CD8-positive, alpha-beta memory T cell (primary cell): ENCODE measurements around the gene MT1F. TPM values are rescaled to one million over a fixed set of nuclear protein-coding genes. Genes with fewer than 3 reads are reported as not detected.

Experiments
- CTCF ChIA-PET: fragments of 350-600 bp; sonication (Branson Sonifier 250); formaldehyde crosslinking; loops from one replicate; lab custom pipeline; 2021; ENCODE audit warnings: antibody characterized with exemption; lab: Charles Lee
- POLR2A ChIA-PET: fragments of 350-600 bp; sonication (Branson Sonifier 250); formaldehyde crosslinking; loops from one replicate; lab custom pipeline; 2021; ENCODE audit warnings: antibody characterized with exemption; lab: Charles Lee
- DNase-seq, 5 donors: peaks; one replicate each; pipeline versions ENCODE4 v3.0.0 to v3.0.0-alpha.2; 2020 to 2022; ENCODE audit warnings: mixed read lengths in 1 of 5
- H3K27ac ChIP-seq: one replicate; pipeline ENCODE4 v1.7.0; 2013; ENCODE audit warnings: low read depth, mild to moderate bottlenecking, low read length, moderate library complexity
- H3K27me3 ChIP-seq: 2 replicates; pipeline ENCODE4 v1.7.0; 2013; ENCODE audit warnings: low read length, mild to moderate bottlenecking; ENCODE audit not compliant: insufficient read depth, poor library complexity, severe bottlenecking
- H3K36me3 ChIP-seq: 2 replicates; pipeline ENCODE4 v1.7.0; 2013; ENCODE audit warnings: mild to moderate bottlenecking, low read length, moderate library complexity; ENCODE audit not compliant: insufficient read depth
- H3K4me1 ChIP-seq: 2 replicates; pipeline ENCODE4 v1.7.0; 2013; ENCODE audit warnings: mild to moderate bottlenecking, low read length, moderate library complexity; ENCODE audit not compliant: insufficient read depth
- H3K4me3 ChIP-seq: 2 replicates; pipeline ENCODE4 v1.7.0; 2013; ENCODE audit warnings: mild to moderate bottlenecking, low read length
- H3K9me3 ChIP-seq: 2 replicates; pipeline ENCODE4 v1.7.0; 2013; ENCODE audit warnings: mild to moderate bottlenecking, low read length
- H3K27ac Mint-ChIP-seq, 8 donors: one replicate each; pipeline ENCODE4 v1.8.0; 2020 to 2021; ENCODE audit warnings: mixed read lengths in 8 of 8, mild to moderate bottlenecking in 6 of 8, inconsistent platforms in 3 of 8, moderate library complexity in 3 of 8
- H3K27me3 Mint-ChIP-seq, 2 donors: one replicate each; pipeline ENCODE4 v1.8.0; 2020 to 2021; ENCODE audit warnings: mixed read lengths in 2 of 2, mild to moderate bottlenecking in 1 of 2, moderate library complexity in 1 of 2
- H3K36me3 Mint-ChIP-seq, 3 donors: one replicate each; pipeline ENCODE4 v1.8.0; 2020 to 2021; ENCODE audit warnings: mixed read lengths in 3 of 3, inconsistent platforms in 1 of 3, mild to moderate bottlenecking in 1 of 3
- H3K4me1 Mint-ChIP-seq, 3 donors: one replicate each; pipeline ENCODE4 v1.8.0; 2020 to 2021; ENCODE audit warnings: mixed read lengths in 3 of 3, inconsistent platforms in 1 of 3, mild to moderate bottlenecking in 1 of 3
- H3K4me3 Mint-ChIP-seq, 7 donors: one replicate each; pipeline ENCODE4 v1.8.0; 2020 to 2021; ENCODE audit warnings: mixed read lengths in 7 of 7, mild to moderate bottlenecking in 6 of 7, moderate library complexity in 4 of 7, inconsistent platforms in 2 of 7
- H3K9me3 Mint-ChIP-seq, 5 donors: one replicate each; pipeline ENCODE4 v1.8.0; 2020 to 2022; ENCODE audit warnings: mixed read lengths in 5 of 5, mild to moderate bottlenecking in 3 of 5, moderate library complexity in 2 of 5, inconsistent platforms in 1 of 5
- polyA plus RNA-seq: library from polyadenylated mRNA; unstranded; fragments of 300-500 nt; fragmentation: Illumina TruSeq; gene quantifications from one replicate; pipeline ENCODE4 v1.2.3, GENCODE V29; 2021
- total RNA-seq, 2 experiments: library from RNA; stranded (reverse); gene quantifications; one replicate each; pipeline ENCODE4 v1.2.3, GENCODE V29; 2021

Gene MT1F
- total and polyA plus RNA-seq, 3 experiments from 2014 or later, result 17.9 to 60.7 (median 18.6) TPM

GRCh38 chr16:56632848-56633365, 24.9 kb upstream of the MT1F start:
- Mint-ChIP-seq H3K27ac (no peak overlapping the region), H3K9me3 (no peaks in the 10 kb centered on the region), H3K36me3 (no peaks in the 10 kb centered on the region), H3K27me3 (peaks cover 65 to 77% of the 10 kb centered on the region in 2 donors), H3K4me1 (peaks cover 21 to 43% (median 26%) of the 10 kb centered on the region in 3 donors), H3K4me3 (peak overlapping the region in 5 of 7 donors; percentile 20 to 69 (median 37))
- ChIA-PET CTCF (interaction anchor here (2.8 kb wide), 1 partner anchor 11 kb away, joined by 11 read pairs; no protein-coding TSS in a partner anchor), POLR2A (no interaction called here)
- Histone ChIP-seq H3K27ac (no peak overlapping the region), H3K27me3 (peaks cover 59% of the 10 kb centered on the region), H3K36me3 (no peaks in the 10 kb centered on the region), H3K9me3 (no peaks in the 10 kb centered on the region), H3K4me1 (peaks cover 26% of the 10 kb centered on the region), H3K4me3 (no peak overlapping the region)
- no peak for DNase-seq

- no peaks in the 10 kb centered on the region for H3K9me3 ChIP-seq
- Mint-ChIP-seq H3K36me3 (no peaks in the 10 kb centered on the region), H3K4me3 (peak overlapping the region in 1 of 7 donors; percentile 6), H3K27me3 (peaks cover 68 to 81% of the 10 kb centered on the region in 2 donors), H3K4me1 (peaks cover 24 to 48% (median 30%) of the 10 kb centered on the region in 3 donors), H3K27ac (no peak overlapping the region), H3K9me3 (no peaks in the 10 kb centered on the region)
- ChIA-PET CTCF (interaction anchor here (2.8 kb wide), 1 partner anchor 10 kb away, joined by 11 read pairs; no protein-coding TSS in a partner anchor), POLR2A (no interaction called here)
- H3K36me3 ChIP-seq, result no peaks in the 10 kb centered on the region
- H3K27me3 ChIP-seq, result peaks cover 65% of the 10 kb centered on the region
- no peak overlapping the region for H3K27ac ChIP-seq
- DNase-seq, result no peak
- H3K4me1 ChIP-seq, result peaks cover 27% of the 10 kb centered on the region
- H3K4me3 ChIP-seq, result no peak overlapping the region
Measured at GRCh38 chr16:56633535-56633934, 24.2 kb upstream of the MT1F start.

GRCh38 chr16:56634715-56635440, 22.9 kb upstream of the MT1F start:
- H3K27ac Mint-ChIP-seq, result peak overlapping the region in 2 of 8 donors; percentile 43 to 66
- peaks cover 25 to 50% (median 33%) of the 10 kb centered on the region in 3 donors for H3K4me1 Mint-ChIP-seq
- peak overlapping the region in 6 of 7 donors; percentile 41 to 87 (median 66) for H3K4me3 Mint-ChIP-seq
- H3K27me3 Mint-ChIP-seq, result peaks cover 80 to 92% of the 10 kb centered on the region in 2 donors
- no peak overlapping the region for H3K27ac ChIP-seq
- peaks cover 27% of the 10 kb centered on the region for H3K4me1 ChIP-seq
- CTCF ChIA-PET, result interaction anchor here (1.5 to 2.8 kb wide), 2 partner anchors 9 to 24 kb away, joined by 4 to 11 read pairs; no protein-coding TSS in a partner anchor
- no peaks in the 10 kb centered on the region for H3K36me3 ChIP-seq
- peak overlapping the region; percentile 11 for H3K4me3 ChIP-seq
- no peaks in the 10 kb centered on the region for H3K9me3 Mint-ChIP-seq
- DNase-seq, result no peak
- H3K9me3 ChIP-seq, result no peaks in the 10 kb centered on the region
- H3K27me3 ChIP-seq, result peaks cover 78% of the 10 kb centered on the region
- H3K36me3 Mint-ChIP-seq, result no peaks in the 10 kb centered on the region
- POLR2A ChIA-PET, result interaction anchor here (0.6 kb wide), 1 partner anchor 19 kb away, joined by 14 read pairs; no protein-coding TSS in a partner anchor

GRCh38 chr16:56635441-56635967, 22.3 kb upstream of the MT1F start:
- H3K27me3 ChIP-seq, result peaks cover 79% of the 10 kb centered on the region
- POLR2A ChIA-PET, result no interaction called here
- peak overlapping the region in 6 of 7 donors; percentile 38 to 87 (median 62) for H3K4me3 Mint-ChIP-seq
- H3K27me3 Mint-ChIP-seq, result peaks cover 78 to 92% of the 10 kb centered on the region in 2 donors
- no peaks in the 10 kb centered on the region for H3K36me3 Mint-ChIP-seq
- H3K9me3 ChIP-seq, result no peaks in the 10 kb centered on the region
- peak overlapping the region; percentile 11 for H3K4me3 ChIP-seq
- no peaks in the 10 kb centered on the region for H3K36me3 ChIP-seq
- peaks cover 27% of the 10 kb centered on the region for H3K4me1 ChIP-seq
- CTCF ChIA-PET, result interaction anchor here (1.5 to 2.8 kb wide), 2 partner anchors 8 to 25 kb away, joined by 4 to 11 read pairs; no protein-coding TSS in a partner anchor
- H3K9me3 Mint-ChIP-seq, result no peaks in the 10 kb centered on the region
- H3K4me1 Mint-ChIP-seq, result peaks cover 25 to 50% (median 33%) of the 10 kb centered on the region in 3 donors
- no peak for DNase-seq
- peak overlapping the region in 1 of 8 donors; percentile 39 for H3K27ac Mint-ChIP-seq
- no peak overlapping the region for H3K27ac ChIP-seq

- no peak for DNase-seq
- Mint-ChIP-seq H3K27me3 (peaks cover 67 to 88% of the 10 kb centered on the region in 2 donors), H3K27ac (peak overlapping the region in 1 of 8 donors; percentile 20), H3K4me3 (peak overlapping the region in 3 of 7 donors; percentile 4 to 80 (median 11)), H3K36me3 (no peaks in the 10 kb centered on the region), H3K9me3 (no peaks in the 10 kb centered on the region), H3K4me1 (peaks cover 23 to 47% (median 34%) of the 10 kb centered on the region in 3 donors)
- Histone ChIP-seq H3K27me3 (peaks cover 72% of the 10 kb centered on the region), H3K27ac (no peak overlapping the region), H3K4me1 (peaks cover 24% of the 10 kb centered on the region), H3K36me3 (no peaks in the 10 kb centered on the region), H3K9me3 (no peaks in the 10 kb centered on the region), H3K4me3 (no peak overlapping the region)
- CTCF ChIA-PET, result interaction anchor here (1.0 kb wide), 1 partner anchor 60 kb away, joined by 3 read pairs; no protein-coding TSS in a partner anchor
- POLR2A ChIA-PET, result interaction anchor here (0.7 to 0.9 kb wide), 2 partner anchors 11 to 20 kb away, joined by 3 to 14 read pairs; partner anchors contain the start of gene MT1E
Measured at GRCh38 chr16:56636616-56637413, 20.9 kb upstream of the MT1F start.

- H3K36me3 ChIP-seq, result no peaks in the 10 kb centered on the region
- H3K36me3 Mint-ChIP-seq, result no peaks in the 10 kb centered on the region
- no peak within 1 kb of the TSS for H3K4me3 ChIP-seq
- DNase-seq, result no peak
- POLR2A ChIA-PET, result no interaction called here
- H3K4me1 Mint-ChIP-seq, result peaks cover 24 to 48% (median 39%) of the 10 kb centered on the region in 3 donors
- CTCF ChIA-PET, result interaction anchor here (1.8 kb wide), 1 partner anchor 14 kb away, joined by 4 read pairs; no protein-coding TSS in a partner anchor
- peaks cover 23% of the 10 kb centered on the region for H3K4me1 ChIP-seq
- peaks cover 62% of the 10 kb centered on the region for H3K27me3 ChIP-seq
- H3K9me3 ChIP-seq, result no peaks in the 10 kb centered on the region
- H3K27ac ChIP-seq, result no peak within 1 kb of the TSS
- H3K4me3 Mint-ChIP-seq, result peak within 1 kb of the TSS; percentile 19 to 82 (median 54)
- H3K9me3 Mint-ChIP-seq, result no peaks in the 10 kb centered on the region
- H3K27ac Mint-ChIP-seq, result no peak within 1 kb of the TSS
- H3K27me3 Mint-ChIP-seq, result peaks cover 60 to 76% of the 10 kb centered on the region in 2 donors
Measured at GRCh38 chr16:56637814-56638750, 19.7 kb upstream of the MT1F start, which contains the start of gene MT1A. TSS of gene MT1A (plus strand) at chr16:56638666. CDS start at chr16:56638739, 73 bp downstream.
